IPS-18c (cell line): ENCODE data around the gene FDXR.

Experiments used
- H3K4me3 ChIP-seq: 2 replicates; pipeline ENCODE4 v1.7.0; 2013; ENCODE audit warnings: low read depth, mild to moderate bottlenecking, low read length, moderate library complexity; ENCODE audit not compliant: insufficient read depth
- H3K9me3 ChIP-seq: one replicate; pipeline ENCODE4 v1.6.1; 2013; ENCODE audit warnings: mild to moderate bottlenecking, low read length, moderate library complexity; ENCODE audit not compliant: control insufficient read depth, insufficient read depth

FDXR gene

GRCh38 chr17:74832421-74832820, 40.4 kb downstream of the FDXR start:
- Histone ChIP-seq H3K4me3 (no peak overlapping the region), H3K9me3 (no peaks in the 10 kb centered on the region)

- no peaks in the 10 kb centered on the region for H3K9me3 ChIP-seq
- no peak overlapping the region for H3K4me3 ChIP-seq
These were observed 41.2 kb downstream of the FDXR start for GRCh38 chr17:74831444-74832146.

- Histone ChIP-seq H3K4me3 (no peak overlapping the region), H3K9me3 (no peaks in the 10 kb centered on the region)
These were observed 41.9 kb downstream of the FDXR start for GRCh38 chr17:74830861-74831260.

- Histone ChIP-seq H3K9me3 (no peaks in the 10 kb centered on the region), H3K4me3 (no peak overlapping the region)
These were observed 45.0 kb downstream of the FDXR start for GRCh38 chr17:74827800-74828199.

- H3K9me3 ChIP-seq = no peaks in the 10 kb centered on the region
- H3K4me3 ChIP-seq = no peak overlapping the region
These were observed 46.7 kb downstream of the FDXR start for GRCh38 chr17:74825952-74826719.

- H3K9me3 ChIP-seq = no peaks in the 10 kb centered on the region
- H3K4me3 ChIP-seq = no peak overlapping the region
These were observed 47.7 kb downstream of the FDXR start for GRCh38 chr17:74824961-74825627.

- Histone ChIP-seq H3K9me3 (no peaks in the 10 kb centered on the region), H3K4me3 (no peak overlapping the region)
These were observed 49.8 kb downstream of the FDXR start for GRCh38 chr17:74822939-74823367.

GRCh38 chr17:74822335-74822938, 50.4 kb downstream of the FDXR start:
- Histone ChIP-seq H3K9me3 (no peaks in the 10 kb centered on the region), H3K4me3 (no peak overlapping the region)

GRCh38 chr17:74821655-74822334, 51.0 kb downstream of the FDXR start:
- Histone ChIP-seq H3K9me3 (no peaks in the 10 kb centered on the region), H3K4me3 (no peak overlapping the region)

GRCh38 chr17:74819801-74820436, 52.9 kb downstream of the FDXR start:
- H3K9me3 ChIP-seq = no peaks in the 10 kb centered on the region
- H3K4me3 ChIP-seq = no peak overlapping the region

GRCh38 chr17:74818291-74818938, 54.4 kb downstream of the FDXR start:
- no peak overlapping the region for H3K4me3 ChIP-seq
- H3K9me3 ChIP-seq = no peaks in the 10 kb centered on the region

- Histone ChIP-seq H3K9me3 (no peaks in the 10 kb centered on the region), H3K4me3 (no peak overlapping the region)
These were observed 55.7 kb downstream of the FDXR start for GRCh38 chr17:74816905-74817620.

- H3K4me3 ChIP-seq = no peak overlapping the region
- H3K9me3 ChIP-seq = no peaks in the 10 kb centered on the region
These were observed 57.0 kb downstream of the FDXR start for GRCh38 chr17:74815550-74816370.

GRCh38 chr17:74815067-74815466, 57.7 kb downstream of the FDXR start:
- no peaks in the 10 kb centered on the region for H3K9me3 ChIP-seq
- H3K4me3 ChIP-seq = no peak overlapping the region

- Histone ChIP-seq H3K9me3 (no peaks in the 10 kb centered on the region), H3K4me3 (no peak overlapping the region)
These were observed 58.3 kb downstream of the FDXR start for GRCh38 chr17:74814453-74814852.
